PC-3 (cell line): ENCODE measurements around the gene ATF1. TPM values are rescaled to one million over a fixed set of nuclear protein-coding genes. Genes with fewer than 3 reads are reported as not detected.

Experiments used
- ATAC-seq: fragments of 200-7000 bp; cut with Tn5 transposase; 2 replicates; pipeline ENCODE4 v1.9.1; 2020; ENCODE audit warnings: mild to moderate bottlenecking, moderate library complexity
- BruUV-seq: library from RNA; stranded (reverse); fragments of 400-500 nt; replicated peaks from 2 replicates; lab custom pipeline; 2021; lab: Mats Ljungman, UMichigan
- CTCF ChIA-PET: fragments of 300-600 bp; sonication (Branson Sonifier 250); formaldehyde crosslinking; loops from one replicate; lab custom pipeline; 2022; ENCODE audit warnings: antibody characterized with exemption; lab: Charles Lee
- POLR2A ChIA-PET: fragments of 300-600 bp; sonication (Branson Sonifier 250); formaldehyde crosslinking; loops from one replicate; lab custom pipeline; 2022; ENCODE audit warnings: antibody characterized with exemption; ENCODE audit not compliant: unreplicated experiment; lab: Charles Lee
- DNase-seq: peaks from one replicate; pipeline ENCODE4 v3.0.0-alpha.2; 2015
- H2AFZ ChIP-seq: fragments of 300-600 bp; sonication (generic); 2 replicates; pipeline ENCODE4 v1.6.0; 2016; ENCODE audit warnings: antibody characterized with exemption, low read length
- H3F3A ChIP-seq: fragments of 300-600 bp; sonication (generic); one replicate; pipeline ENCODE4 v1.6.0; 2017; ENCODE audit warnings: antibody characterized with exemption, low read length, control low read depth, mild to moderate bottlenecking; ENCODE audit not compliant: unreplicated experiment
- H3K27ac ChIP-seq: fragments of 300-600 bp; sonication (generic); 2 replicates; pipeline ENCODE4 v1.5.1; 2016; ENCODE audit warnings: mild to moderate bottlenecking, low read length
- H3K27me3 ChIP-seq: fragments of 300-600 bp; sonication (generic); 2 replicates; pipeline ENCODE4 v1.6.1; 2016; ENCODE audit warnings: low read length, mixed read lengths
- H3K36me3 ChIP-seq: fragments of 300-600 bp; sonication (generic); 2 replicates; pipeline ENCODE4 v1.6.1; 2016; ENCODE audit warnings: low read depth, mixed run types, low read length, mixed read lengths
- H3K4me1 ChIP-seq: fragments of 300-600 bp; sonication (generic); 2 replicates; pipeline ENCODE4 v1.5.1; 2016; ENCODE audit warnings: low read length; ENCODE audit not compliant: insufficient read depth
- H3K4me2 ChIP-seq: fragments of 300-600 bp; sonication (generic); 2 replicates; pipeline ENCODE4 v1.6.0; 2016; ENCODE audit warnings: low read length
- H3K4me3 ChIP-seq: fragments of 300-600 bp; sonication (generic); 2 replicates; pipeline ENCODE4 v1.5.1; 2016; ENCODE audit warnings: mild to moderate bottlenecking, low read length, mixed read lengths
- H3K79me2 ChIP-seq: fragments of 300-600 bp; sonication (generic); 2 replicates; pipeline ENCODE4 v1.6.1; 2017; ENCODE audit warnings: low read length, mixed read lengths
- H3K9ac ChIP-seq: fragments of 300-600 bp; sonication (generic); 2 replicates; pipeline ENCODE4 v1.6.0; 2016; ENCODE audit warnings: mild to moderate bottlenecking, low read length
- H3K9me2 ChIP-seq: fragments of 300-600 bp; sonication (generic); replicated peaks from 2 replicates; pipeline ENCODE4 v1.6.1; 2016; ENCODE audit warnings: mixed run types, low read length, mixed read lengths
- H3K9me3 ChIP-seq: fragments of 300-600 bp; sonication (generic); 2 replicates; pipeline ENCODE4 v1.6.1; 2016; ENCODE audit warnings: low read length, mixed read lengths
- H4K20me1 ChIP-seq: fragments of 300-600 bp; sonication (generic); 2 replicates; pipeline ENCODE4 v1.6.1; 2016; ENCODE audit warnings: low read length, mixed read lengths
- EZH2 ChIP-seq: fragments of 300-600 bp; sonication (generic); IDR thresholded peaks from one replicate; pipeline ENCODE4 v1.6.1; 2017; ENCODE audit warnings: antibody characterized with exemption, mild to moderate bottlenecking, low read length; ENCODE audit not compliant: unreplicated experiment
- EZH2phosphoT487 ChIP-seq: fragments of 300-600 bp; sonication (generic); IDR thresholded peaks from 2 replicates; pipeline ENCODE4 v1.6.1; 2018; ENCODE audit warnings: mild to moderate bottlenecking, antibody characterized with exemption, low read length, borderline replicate concordance
- intact Hi-C: fragments of 100-400 bp; cut with micrococcal nuclease; formaldehyde crosslinking; loops from 2 replicates; pipeline ENCODE4 v1.9.0; 2023
- total RNA-seq: library from RNA; depleted of rRNA; stranded (reverse); fragments of >200 nt; gene quantifications from 2 replicates; pipeline ENCODE4 v1.2.3, GENCODE V29; 2014
- TF ChIP-seq, protein P1 (sequence below): fragments of 300-600 bp; sonication (generic); conservative IDR thresholded peaks from 2 replicates; pipeline ENCODE4 v1.5.1; 2017; ENCODE audit warnings: antibody characterized with exemption, low read depth, mild to moderate bottlenecking, low read length

ATF1 gene
- total RNA-seq, 1 experiment from 2014 or later: 67.2 TPM

DNA sequence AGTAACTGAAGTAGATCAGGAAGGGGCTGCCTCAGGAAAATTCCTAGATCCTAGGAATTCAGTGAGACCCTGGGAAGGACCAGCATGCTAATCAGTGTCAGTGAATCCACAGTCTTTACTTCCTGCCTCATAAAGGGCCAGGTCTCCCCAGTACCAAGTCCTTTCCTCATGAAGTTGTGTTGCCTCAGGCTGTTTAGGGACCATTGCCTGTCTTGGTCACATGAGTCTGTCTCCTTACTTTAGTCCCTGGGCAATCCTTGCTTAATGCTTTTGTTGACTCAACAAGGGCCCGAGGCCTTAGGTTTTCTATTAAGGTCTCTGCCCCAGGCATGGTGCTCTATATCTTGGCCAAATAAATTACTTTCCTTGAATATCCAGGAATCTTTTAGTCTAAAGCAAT lies 16.1 kb upstream of the ATF1 start:
- no TSS peak for BruUV-seq
- Histone ChIP-seq H3K9me3 (no peaks in the 10 kb centered on the region), H3K4me1 (no peaks in the 10 kb centered on the region), H3K9me2 (no peaks in the 10 kb centered on the region), H3K79me2 (no peaks in the 10 kb centered on the region), H3K4me2 (no peak overlapping the region), H3K27ac (no peak overlapping the region), H3K4me3 (no peak overlapping the region), H3K36me3 (peaks cover 36% of the 10 kb centered on the region), H3F3A (no peaks in the 10 kb centered on the region), H4K20me1 (no peaks in the 10 kb centered on the region), H3K27me3 (no peaks in the 10 kb centered on the region), H3K9ac (no peak overlapping the region), H2AFZ (no peak overlapping the region)
- DNase-seq: no peak
- intact Hi-C loops: no loop called here
- ATAC-seq: no peak
- POLR2A ChIA-PET: no interaction called here
- TF ChIP-seq EZH2 (no peak), EZH2phosphoT487 (no peak)
- TF ChIP-seq, protein P1, sequence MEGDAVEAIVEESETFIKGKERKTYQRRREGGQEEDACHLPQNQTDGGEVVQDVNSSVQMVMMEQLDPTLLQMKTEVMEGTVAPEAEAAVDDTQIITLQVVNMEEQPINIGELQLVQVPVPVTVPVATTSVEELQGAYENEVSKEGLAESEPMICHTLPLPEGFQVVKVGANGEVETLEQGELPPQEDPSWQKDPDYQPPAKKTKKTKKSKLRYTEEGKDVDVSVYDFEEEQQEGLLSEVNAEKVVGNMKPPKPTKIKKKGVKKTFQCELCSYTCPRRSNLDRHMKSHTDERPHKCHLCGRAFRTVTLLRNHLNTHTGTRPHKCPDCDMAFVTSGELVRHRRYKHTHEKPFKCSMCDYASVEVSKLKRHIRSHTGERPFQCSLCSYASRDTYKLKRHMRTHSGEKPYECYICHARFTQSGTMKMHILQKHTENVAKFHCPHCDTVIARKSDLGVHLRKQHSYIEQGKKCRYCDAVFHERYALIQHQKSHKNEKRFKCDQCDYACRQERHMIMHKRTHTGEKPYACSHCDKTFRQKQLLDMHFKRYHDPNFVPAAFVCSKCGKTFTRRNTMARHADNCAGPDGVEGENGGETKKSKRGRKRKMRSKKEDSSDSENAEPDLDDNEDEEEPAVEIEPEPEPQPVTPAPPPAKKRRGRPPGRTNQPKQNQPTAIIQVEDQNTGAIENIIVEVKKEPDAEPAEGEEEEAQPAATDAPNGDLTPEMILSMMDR: no peak
- CTCF ChIA-PET: no interaction called here

DNA sequence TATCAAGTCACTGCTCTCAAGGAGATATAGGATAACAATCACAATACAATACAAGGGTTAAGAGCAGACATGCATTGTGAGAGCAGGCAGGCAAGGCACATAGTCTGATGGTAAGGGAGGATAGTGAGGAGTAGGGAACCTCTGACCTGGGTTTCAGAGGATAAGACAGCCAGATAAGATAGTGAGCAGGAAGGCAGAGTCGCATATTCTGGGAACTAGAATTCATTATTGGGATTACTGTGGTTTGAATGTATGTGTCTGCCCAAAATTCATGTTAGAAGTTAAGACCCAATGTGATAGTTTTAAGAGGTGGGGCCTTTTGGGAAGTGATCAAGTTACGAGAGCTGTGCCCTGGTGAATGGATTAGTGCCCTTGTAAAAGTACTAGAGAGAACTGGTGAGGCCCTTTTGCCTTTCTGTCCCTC lies 14.4 kb upstream of the ATF1 start:
- H2AFZ ChIP-seq: no peak overlapping the region
- no peaks in the 10 kb centered on the region for H3K4me1 ChIP-seq
- TF ChIP-seq EZH2 (no peak), EZH2phosphoT487 (no peak)
- TF ChIP-seq, protein P1: no peak
- CTCF ChIA-PET: no interaction called here
- ATAC-seq: no peak
- no peaks in the 10 kb centered on the region for H3F3A ChIP-seq
- H3K79me2 ChIP-seq: no peaks in the 10 kb centered on the region
- H3K9me3 ChIP-seq: no peaks in the 10 kb centered on the region
- BruUV-seq: no TSS peak
- no peak overlapping the region for H3K4me2 ChIP-seq
- H3K9me2 ChIP-seq: no peaks in the 10 kb centered on the region
- no peak overlapping the region for H3K9ac ChIP-seq
- H3K4me3 ChIP-seq: no peak overlapping the region
- H3K27ac ChIP-seq: no peak overlapping the region
- DNase-seq: no peak
- H3K36me3 ChIP-seq: peaks cover 26% of the 10 kb centered on the region; the same call in 1 of the 2 replicates
- no peaks in the 10 kb centered on the region for H3K27me3 ChIP-seq
- no peaks in the 10 kb centered on the region for H4K20me1 ChIP-seq
- POLR2A ChIA-PET: no interaction called here
- intact Hi-C loops: no loop called here

DNA sequence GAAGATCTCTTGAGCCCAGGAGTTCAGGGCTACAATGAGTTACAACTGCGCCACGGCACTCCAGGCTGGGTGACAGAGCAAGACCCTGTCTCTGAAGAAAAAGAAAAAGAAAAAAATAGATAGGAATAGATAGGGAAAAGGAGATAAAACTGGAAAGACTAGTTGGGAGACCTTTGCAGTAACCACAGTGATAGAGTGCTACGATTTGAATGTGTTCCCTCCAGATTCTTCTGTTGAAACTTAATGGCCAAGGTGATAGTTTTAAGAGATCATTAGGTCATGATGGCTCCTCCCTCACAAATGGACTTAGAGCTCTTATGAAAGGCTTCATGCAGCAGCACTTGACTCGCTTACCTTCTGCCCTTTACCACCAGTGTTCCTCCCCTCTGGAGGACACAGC lies 13.5 kb upstream of the ATF1 start:
- no peaks in the 10 kb centered on the region for H3K4me1 ChIP-seq
- H4K20me1 ChIP-seq: no peaks in the 10 kb centered on the region
- intact Hi-C loops: no loop called here
- no peaks in the 10 kb centered on the region for H3K27me3 ChIP-seq
- no peaks in the 10 kb centered on the region for H3K9me2 ChIP-seq
- ChIA-PET POLR2A (no interaction called here), CTCF (no interaction called here)
- H3K79me2 ChIP-seq: no peaks in the 10 kb centered on the region
- DNase-seq: no peak
- H3K9me3 ChIP-seq: no peaks in the 10 kb centered on the region
- no peak overlapping the region for H3K4me3 ChIP-seq
- H3F3A ChIP-seq: no peaks in the 10 kb centered on the region
- H3K9ac ChIP-seq: no peak overlapping the region
- H3K4me2 ChIP-seq: no peak overlapping the region
- ATAC-seq: no peak
- no TSS peak for BruUV-seq
- H3K27ac ChIP-seq: no peak overlapping the region
- TF ChIP-seq EZH2: no peak
- TF ChIP-seq EZH2phosphoT487: no peak
- TF ChIP-seq, protein P1: no peak
- H3K36me3 ChIP-seq: peaks cover 19% of the 10 kb centered on the region; the same call in 1 of the 2 replicates
- no peak overlapping the region for H2AFZ ChIP-seq
